Urothelium cell line (cell line): Measurements from ENCODE around the gene PTGFRN.
"Not testable (repeated sequence)": the region's sequence is repeated elsewhere in the genome, so short reads cannot be mapped to it uniquely, and the experiment has no call there.

Experiments
- DNase-seq: peaks from one replicate; pipeline ENCODE4 v3.0.0; 2011; ENCODE audit warnings: low spot score, mixed read lengths
- FAIRE-seq: peaks from 2 replicates; lab custom pipeline; 2011; peaks lifted over from hg19 to GRCh38; lab: Jason Lieb, UNC

The PTGFRN gene

DNA sequence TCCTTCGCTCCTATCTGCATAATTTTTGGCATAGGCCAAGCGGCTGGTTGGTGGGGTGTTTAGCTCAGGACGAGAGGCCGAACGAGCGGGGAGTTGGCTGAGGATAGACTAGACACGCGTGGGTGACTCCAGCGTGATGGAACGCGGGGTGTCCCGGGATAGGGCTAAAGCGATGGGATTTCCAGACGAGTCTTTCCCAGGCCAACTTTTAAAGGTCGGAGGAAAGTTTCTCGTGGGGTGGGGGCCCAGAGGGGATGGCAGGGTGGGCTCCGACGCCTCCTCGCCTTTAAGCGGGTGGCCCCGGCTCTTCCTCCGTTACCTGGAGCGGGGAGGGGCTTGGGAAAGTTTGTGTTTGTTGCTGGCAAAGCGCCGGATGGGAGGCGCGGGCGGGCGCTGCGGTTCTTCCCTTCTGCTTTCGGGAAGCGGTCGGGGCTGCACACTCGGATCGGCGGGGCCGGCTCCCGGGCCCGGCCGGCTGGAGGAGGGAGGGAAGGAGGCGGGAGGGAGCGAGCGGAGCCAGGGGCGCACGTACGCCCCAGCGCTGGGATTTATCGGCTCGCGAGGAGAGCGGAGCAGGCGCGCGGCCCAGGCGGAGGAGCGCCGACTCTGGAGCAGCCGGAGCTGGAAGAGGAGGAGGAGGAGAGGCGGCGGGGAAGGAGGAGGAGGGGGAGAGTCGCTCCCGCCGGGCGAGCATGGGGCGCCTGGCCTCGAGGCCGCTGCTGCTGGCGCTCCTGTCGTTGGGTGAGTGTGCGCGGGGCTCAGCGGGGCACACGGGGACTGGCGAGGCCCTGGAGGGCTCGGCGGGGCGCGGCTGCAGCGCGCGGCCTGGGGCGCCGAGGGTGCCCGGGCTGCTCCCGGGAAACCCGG is at the start of gene PTGFRN:
Gene PTGFRN, plus strand, starts transcription at position 405 of the 867 bp plus-strand sequence. Its CDS starts 288 bp downstream, at position 693.
- DNase-seq (peak; percentile 82), FAIRE-seq (no peak)

DNA sequence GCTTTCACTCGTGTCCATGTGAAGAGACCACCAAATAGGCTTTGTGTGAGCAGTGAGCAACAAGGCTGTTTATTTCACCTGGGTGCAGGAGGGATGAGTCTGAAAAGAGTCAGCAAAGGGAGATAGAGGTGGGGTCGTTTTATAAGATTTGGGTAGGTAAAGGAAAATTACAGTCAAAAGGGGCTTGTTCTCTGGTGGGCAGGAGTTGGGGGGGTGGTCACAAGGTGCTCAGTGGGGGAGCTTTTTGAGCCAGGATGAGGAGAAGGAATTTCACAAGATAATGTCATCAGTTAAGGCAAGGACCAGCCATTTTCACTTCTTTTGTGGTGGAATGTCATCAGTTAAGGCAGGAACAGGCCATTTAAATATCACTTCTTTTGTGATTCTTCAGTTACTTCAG is 49.5 kb upstream of the PTGFRN start:
- DNase-seq, FAIRE-seq: not testable (repeated sequence)

DNA sequence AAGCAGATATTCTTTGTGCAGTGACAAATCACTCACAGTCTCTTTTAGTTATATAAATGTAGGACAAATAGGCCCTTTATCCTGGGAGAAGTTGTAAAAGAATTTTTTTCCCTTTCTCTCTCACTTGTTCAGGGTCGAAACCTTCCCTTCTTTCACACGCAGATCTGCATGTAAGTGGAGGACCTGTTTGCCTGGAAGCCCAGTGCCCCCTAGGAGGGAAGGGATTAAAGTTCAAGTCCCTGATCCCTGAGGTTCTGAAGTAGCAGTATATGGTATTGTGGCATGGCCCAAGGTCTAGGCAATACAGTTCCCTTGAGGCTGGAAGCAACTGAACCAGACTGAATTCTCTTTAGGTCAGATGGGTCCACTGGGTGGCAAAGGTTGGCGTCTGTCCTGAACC is 48.6 kb upstream of the PTGFRN start:
- DNase-seq, result no peak
- FAIRE-seq, result no peak

DNA sequence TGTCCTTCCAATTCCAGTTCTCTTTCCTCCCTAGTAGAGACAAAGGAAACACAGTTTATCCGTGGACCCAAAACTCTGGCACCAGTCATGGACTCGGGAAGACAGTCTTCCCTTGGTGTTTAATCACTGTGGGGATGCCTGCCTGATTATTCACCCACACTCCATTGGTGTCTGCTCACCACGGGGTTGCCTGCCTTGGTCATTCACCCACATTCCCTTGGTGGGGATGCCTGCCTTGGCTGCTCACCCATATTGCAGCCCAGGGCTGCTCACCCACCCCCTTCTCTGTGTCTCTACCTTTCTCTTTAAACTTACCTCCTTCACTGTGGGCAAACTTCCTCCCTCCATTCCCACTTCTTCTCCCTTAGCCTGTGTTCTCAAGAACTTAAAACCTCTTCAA is 46.7 kb upstream of the PTGFRN start:
- FAIRE-seq, result not testable (repeated sequence)

DNA sequence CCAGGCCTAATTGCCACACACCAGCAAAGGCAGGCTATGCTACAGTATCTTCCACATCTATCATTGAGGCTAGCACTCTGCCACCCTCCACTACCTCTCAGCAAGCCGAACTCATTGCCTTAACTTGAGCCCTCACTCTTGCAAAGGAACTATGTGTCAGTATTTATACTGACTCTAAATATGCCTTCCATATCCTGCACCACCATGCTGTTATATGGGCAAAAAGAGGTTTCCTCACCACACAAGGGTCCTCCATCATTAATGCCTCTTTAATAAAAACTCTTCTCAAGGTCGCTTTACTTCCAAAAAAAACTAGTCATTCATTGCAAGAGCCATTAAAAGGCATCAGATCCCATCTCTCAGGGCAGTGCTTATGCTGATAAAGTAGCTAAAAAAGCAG is 43.2 kb upstream of the PTGFRN start:
- not testable (repeated sequence) for DNase-seq, FAIRE-seq

More for the DNA sequence above, 46.7 kb upstream of the PTGFRN start:
- DNase-seq, result not testable (repeated sequence)

DNA sequence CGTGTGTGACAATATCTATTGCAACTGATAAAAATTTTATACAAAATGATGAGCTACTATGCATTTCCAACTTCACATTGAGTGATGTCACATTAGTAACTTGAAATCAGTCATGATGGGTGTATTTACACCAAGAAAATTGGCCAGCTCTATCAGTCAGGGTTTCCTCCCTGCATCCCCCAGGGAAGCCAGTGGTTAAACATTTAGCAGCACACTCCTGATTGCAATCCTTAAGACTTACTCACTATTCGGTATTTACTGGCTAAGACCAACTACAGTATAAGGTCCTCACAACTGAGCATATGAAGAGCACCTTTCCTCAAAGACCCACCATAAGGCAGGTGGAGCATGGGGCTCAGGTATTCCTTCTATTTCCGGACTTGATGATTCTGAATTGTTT is 41.3 kb upstream of the PTGFRN start:
- DNase-seq (no peak), FAIRE-seq (peak; percentile 5)

DNA sequence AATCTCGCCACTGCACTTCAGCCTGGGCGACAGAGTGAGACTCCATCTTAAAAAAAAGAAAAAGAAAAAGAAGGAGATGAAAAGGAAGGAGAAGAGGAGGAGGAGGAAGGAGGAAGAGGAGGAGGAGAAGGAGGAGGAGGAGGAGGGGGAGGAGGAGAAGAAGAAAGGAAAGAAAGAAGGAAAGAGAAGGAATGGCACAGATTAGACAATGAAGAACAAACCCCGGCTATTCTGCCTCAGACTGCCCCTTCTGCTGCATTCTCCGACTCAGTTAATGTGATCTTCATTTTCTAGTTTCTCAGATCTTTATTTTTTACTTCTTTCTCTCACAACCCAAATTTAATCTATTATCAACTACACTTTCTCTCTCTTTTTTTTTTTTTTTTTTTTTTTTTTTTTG is 40.1 kb upstream of the PTGFRN start:
- FAIRE-seq (no peak), DNase-seq (no peak)

DNA sequence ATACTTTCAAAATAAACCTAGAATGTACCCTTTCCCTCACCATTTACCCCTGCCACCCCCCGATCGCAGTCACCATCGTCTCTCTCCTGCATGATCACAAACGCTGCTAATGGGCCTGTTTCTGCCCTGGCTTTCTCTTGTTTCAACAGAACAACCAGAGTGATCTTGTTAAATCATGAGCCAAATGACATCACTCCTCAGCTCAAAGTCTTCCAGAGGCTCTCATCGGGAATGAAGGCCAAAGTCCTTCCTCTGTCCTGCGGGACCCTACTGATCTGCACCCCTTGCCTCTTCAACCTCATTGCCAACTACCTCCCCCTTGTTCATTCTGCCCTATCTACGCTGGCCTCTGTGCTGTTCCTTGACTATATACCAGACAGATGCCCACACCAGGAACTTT is 39.4 kb upstream of the PTGFRN start:
- FAIRE-seq (no peak), DNase-seq (no peak)

DNA sequence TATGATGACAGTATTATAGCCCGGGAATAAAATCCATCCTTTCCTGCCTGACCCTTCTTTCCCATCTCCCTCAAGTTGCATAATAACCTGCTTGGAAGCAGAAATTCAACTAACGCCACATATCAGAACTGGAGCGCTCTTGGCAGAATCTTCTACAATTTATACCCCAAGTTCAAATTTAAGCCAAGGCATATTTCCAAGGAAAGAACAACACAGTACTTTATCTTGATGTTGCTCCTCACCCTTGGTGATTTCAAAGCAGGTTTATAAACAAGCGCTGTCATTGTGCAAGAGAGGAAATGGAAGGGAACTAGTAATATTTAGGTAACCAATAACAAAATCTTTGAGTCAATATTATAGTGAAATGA is 38.0 kb upstream of the PTGFRN start:
- FAIRE-seq, result no peak
- DNase-seq, result no peak

DNA sequence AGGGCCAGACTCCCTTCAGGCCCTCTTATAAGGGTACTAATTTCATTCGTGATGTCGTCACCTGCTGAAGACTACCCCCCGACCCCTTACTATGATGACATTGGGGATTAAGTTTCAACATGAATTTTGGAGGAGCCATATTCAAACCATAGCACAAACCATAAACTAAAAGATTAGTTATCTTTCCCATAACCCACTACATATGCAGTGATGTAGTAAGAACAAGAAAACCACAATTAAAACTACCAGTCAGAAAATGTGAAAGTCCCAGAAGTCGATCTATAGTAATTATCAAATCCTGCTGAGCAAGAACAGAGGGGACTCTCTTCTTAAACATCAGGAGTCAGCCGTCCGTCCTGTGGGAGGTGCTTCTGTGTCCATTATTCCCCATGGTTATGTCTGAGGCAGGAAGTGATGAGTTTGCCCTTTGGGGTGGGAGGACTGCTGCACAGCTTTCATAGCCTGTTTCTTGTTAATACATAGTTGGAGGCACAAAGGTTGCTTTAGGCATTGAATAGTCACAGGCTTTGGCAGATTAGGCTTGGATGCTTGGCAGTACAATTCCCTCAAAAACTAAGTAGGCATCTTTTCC is 35.9 kb upstream of the PTGFRN start:
- no peak for DNase-seq
- FAIRE-seq, result no peak

DNA sequence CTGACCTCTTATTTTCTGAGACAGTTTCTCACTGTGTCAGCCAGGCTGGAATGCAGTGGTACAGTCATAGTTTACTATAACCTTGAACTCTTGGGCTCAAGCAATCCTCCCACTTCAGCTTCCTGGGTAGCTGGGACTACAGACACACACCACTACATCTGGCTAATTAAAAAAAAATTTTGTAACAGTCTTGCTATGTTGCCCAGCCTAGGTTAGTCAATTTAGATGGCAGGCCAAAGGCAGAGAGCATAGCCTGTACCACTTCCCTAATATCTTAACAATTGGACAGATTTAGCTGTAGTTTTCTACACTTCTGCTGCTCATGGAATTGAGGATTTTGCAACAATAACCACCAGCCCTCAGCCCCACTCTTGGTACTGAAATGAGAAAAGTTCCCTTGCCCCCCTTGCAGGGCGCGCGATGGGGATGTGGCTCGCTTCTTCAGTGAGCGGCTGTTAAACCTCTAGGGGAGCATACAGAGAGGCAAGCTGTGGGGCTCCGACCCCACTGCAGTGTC is 34.9 kb upstream of the PTGFRN start:
- DNase-seq, result no peak

DNA sequence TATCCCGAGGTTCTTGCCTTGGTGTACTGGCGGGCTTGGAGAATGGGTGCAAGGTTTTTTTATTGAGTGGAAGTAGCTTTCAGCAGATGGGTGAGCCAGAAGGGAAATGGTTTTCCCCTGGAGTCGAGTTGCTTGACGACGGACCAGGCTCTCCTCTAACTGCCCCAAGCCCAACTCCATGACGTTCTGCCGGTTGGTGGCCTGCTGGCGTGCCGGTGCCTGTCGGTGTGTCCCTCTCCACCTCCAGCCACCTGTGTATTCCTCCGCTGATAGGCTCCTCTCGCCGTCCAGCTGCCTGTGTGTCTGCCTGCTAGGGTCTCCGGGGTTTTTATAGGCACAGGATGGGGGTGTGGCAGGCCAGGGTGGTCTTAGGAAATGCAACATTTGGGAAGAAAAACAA is 34.3 kb upstream of the PTGFRN start:
- no peak for FAIRE-seq
- no peak for DNase-seq

More for the DNA sequence above, 34.9 kb upstream of the PTGFRN start:
- no peak for FAIRE-seq

DNA sequence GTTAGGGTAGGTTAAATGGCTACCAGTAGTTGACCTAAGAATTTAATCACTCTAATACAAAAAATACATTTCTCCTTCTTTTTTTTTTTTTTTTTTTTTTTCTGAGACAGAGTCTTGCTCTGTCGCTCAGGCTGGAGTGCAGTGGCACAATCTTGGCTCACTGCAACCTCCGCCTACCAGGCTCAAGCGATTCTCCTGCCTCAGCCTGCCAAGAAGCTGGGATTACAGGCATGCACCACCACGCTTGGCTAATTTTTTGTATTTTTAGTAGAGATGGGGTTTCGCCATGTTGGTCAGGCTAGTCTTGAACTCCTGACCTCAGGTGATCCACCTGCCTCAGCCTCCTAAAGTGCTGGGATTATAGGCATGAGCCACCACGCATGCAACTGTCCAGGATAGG is 33.8 kb upstream of the PTGFRN start:
- not testable (repeated sequence) for FAIRE-seq, DNase-seq

DNA sequence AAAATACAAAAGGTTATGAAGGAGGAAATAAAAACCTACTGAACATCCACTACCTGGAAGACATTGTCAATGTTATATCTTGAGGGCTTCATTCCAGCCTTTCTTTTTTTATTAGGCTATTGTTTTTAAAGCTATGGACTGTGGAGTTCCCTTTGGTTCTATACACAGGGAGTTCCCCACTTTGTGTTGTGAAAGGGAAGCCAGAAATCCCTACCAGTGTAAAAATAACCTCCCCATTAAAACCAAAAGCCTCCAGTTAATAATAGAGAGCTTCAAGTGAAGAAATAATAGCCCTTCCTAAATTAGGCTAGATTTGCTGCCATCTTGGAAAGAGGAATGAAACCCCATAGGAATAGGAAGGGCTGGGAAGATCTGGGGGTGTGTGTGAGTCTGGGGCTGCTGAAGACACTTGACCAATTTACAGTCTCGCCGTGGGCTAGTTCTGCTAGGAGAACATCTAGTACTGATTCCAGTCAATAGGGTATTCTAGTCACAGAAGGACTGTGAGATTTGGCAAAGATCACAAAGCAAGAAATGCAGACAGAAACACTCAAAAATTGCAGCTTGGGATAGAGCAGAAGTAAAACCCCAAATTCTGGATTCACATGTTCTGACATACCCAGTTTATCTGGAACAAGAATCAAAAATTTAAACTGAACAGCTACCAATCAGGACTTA is 32.4 kb upstream of the PTGFRN start:
- no peak for DNase-seq
- no peak for FAIRE-seq

DNA sequence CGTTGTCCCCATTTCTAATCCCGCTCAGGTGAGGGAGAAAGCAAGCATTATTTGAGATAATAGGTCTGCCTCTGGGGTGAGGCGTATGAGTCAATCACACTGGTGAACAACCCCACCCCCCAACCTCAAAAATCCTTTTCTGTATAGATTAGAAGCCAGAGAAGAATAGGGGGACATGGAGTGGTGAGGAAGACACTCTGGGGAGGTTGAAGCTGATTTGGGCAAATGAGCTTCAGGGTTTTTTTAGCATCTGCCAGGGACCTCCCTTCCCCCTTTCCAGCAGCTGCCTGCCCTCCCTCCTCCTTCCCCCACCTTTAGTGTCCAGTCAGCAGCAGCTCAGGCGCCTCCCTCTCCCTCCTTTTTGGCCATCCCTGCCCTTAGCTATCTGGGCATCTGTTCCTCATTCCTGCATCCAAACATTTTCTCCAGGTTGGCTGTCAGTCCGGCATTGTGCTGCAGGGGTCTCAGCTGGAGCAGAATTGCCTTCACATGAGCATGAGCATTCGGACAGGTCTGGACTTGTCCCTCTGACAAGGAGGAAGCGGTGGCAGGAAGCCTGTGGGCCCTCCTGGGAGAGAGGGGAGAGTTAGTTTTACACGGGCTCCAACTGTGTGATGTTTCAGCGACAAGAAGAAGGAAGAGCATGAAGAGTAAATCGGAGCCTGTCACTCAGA is 30.8 kb upstream of the PTGFRN start:
- FAIRE-seq (no peak), DNase-seq (peak; percentile 76)

DNA sequence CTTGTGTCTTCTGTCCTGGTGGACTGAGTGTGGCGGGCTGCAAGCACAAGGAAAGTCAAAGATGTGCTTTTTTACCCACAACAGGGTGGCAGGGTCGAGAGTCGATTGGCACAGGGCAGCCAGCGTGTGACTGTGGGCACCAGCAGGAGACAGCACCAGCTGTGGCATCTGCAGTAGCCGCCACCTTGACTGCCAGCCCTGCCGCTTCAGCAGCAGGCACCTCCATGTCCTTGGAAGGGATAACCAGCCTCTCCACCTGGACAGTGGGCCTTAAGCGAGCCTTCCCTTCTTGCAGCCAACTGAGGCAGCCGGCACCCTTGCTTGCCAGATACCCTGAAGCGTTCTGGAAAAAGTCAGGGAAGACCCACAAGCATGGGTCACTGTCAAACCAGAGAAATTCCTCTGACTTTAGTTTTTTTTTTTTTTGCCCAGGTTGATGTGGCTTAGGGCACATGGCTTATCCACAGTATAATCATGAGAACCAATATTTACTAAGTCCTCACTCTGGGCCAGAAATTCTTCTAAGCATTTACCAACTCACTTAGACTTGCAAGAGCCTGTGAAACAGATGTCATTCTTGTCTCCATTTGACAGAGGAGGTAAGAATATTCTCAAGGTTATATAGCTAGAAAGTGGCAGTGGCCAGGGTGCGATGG is 30.1 kb upstream of the PTGFRN start:
- no peak for FAIRE-seq
- DNase-seq, result no peak

DNA sequence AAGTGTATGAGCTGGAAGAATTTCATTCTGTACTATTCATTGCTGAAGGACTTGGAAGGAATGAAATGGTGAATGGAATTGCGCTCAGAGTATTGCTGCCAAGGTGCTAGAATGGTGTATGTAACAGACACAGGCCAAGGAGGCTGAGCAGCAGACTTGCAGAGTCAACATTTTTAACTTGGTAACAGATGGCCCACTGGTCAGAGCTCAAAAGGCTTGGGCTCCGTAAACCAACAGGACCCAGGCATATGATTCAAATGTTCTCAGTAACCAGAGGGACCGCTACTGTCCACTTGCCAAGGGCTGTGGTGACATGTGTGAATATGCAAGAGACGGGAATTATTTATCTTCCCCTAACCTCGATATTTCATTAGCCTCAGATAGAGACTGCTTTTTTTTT is 28.8 kb upstream of the PTGFRN start:
- DNase-seq (no peak), FAIRE-seq (no peak)

DNA sequence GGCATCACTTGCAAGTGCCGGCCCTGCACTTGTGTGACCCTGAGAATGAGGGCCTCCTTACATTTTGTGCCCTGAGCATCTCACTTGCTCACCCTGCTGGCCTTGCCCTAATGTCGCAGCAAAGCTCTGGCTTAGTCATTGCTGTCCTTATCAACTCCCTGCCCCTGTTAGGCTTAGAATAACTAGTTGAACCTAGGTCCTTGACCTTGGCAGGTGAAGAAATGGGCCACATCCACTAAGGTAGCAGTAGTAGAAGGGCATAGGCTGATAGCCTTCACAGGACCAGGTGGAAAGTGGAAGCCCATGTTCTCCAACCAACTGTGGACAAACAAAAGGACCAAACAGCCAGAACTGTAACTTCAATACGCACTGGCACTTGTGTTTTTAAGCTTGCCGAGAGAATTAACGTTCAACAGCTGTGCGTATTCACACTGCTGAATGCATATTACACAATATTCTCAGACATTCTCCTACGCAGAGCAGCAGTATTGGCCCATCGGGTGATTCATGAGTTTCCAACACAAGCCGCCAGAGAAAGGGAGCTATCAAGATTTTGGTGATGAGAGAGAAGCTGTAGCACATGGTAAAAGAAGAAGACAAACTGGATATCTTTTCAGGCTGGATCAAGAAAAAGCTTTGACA is 27.7 kb upstream of the PTGFRN start:
- no peak for DNase-seq
- no peak for FAIRE-seq

DNA sequence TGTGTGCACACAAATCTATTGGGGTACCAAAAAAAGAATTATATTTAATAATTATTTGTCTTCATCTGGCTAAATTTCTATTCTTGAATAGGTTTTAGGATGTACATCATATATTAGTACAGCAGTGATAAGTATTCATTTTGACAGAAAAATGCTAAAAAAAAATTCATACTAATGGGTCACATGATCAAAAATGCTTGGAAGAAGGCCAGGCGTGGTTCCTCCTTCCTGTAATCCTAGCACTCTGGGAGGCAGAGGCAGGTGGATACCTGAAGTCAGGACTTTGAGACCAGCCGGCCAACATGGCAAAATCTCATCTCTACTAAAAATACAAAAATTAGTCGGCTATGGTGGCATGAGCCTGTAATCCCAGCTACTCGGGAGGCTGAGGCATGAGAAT is 26.9 kb upstream of the PTGFRN start:
- no peak for FAIRE-seq
- DNase-seq, result no peak

DNA sequence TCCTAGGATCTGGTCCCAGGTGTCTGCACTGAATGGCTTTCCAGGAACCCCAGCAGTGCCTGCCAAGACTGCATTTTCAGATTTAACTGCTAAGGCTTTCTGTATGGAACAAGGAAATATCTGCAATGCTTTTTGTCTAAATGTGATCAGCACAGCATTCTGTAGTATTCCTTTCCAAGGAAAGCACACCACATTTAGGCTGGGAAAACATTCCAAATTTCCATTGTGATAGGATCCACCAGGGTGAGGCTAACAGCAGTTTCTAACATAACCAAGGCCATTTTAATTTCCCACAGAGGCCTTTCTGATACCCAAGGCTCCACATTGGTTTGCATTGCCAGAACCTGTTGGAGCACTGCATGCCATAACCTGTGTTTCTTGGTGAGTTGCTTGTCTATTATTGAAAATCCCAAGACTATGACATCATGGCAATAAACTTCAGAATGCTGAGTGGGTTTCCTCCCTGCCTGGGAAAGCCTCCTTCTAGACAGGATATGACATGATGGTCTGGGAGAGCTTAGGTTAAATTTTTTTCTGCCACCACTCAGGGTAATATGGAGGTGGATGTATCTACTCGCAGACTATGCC is 23.3 kb upstream of the PTGFRN start:
- FAIRE-seq, result no peak
- peak; percentile 57 for DNase-seq
